Upper lobe of right lung (tissue), 1 donor: ENCODE results near the gene NCKAP5. TPM values are rescaled to one million over a fixed set of nuclear protein-coding genes. Genes with fewer than 3 reads are reported as not detected.

Experiments used
- ATAC-seq: fragments of 200-7000 bp; cut with Tn5 transposase; one replicate; pipeline ENCODE4 v1.9.1; 2020; ENCODE audit warnings: mild to moderate bottlenecking, moderate library complexity
- DNase-seq: peaks from one replicate; pipeline ENCODE4 v3.0.0-alpha.2; 2020
- H3K27ac ChIP-seq: fragments of 200-600 bp; one replicate; pipeline ENCODE4 v1.8.0; 2022
- H3K27me3 ChIP-seq: fragments of 200-600 bp; one replicate; pipeline ENCODE4 v1.8.0; 2022; ENCODE audit warnings: mild to moderate bottlenecking
- H3K36me3 ChIP-seq: fragments of 200-600 bp; one replicate; pipeline ENCODE4 v1.8.0; 2022
- H3K4me1 ChIP-seq: fragments of 200-600 bp; one replicate; pipeline ENCODE4 v1.8.0; 2022
- H3K4me3 ChIP-seq: fragments of 200-600 bp; one replicate; pipeline ENCODE4 v1.8.0; 2022; ENCODE audit warnings: mild to moderate bottlenecking
- H3K9me3 ChIP-seq: fragments of 200-600 bp; one replicate; pipeline ENCODE4 v1.8.0; 2022
- intact Hi-C: fragments of 100-400 bp; cut with DNase I; formaldehyde crosslinking; loops from one replicate; pipeline ENCODE4 v1.11.0; 2022
- total RNA-seq: library from RNA; stranded (reverse); fragmentation: NEBNext Ultra II Directional; extraction: Animal tissue kit (Norgen Biotek cat#: 25700); gene quantifications from one replicate; pipeline ENCODE4 v1.2.1, GENCODE V29; 2021
- TF ChIP-seq, protein P1 (sequence below): fragments of 200-600 bp; IDR thresholded peaks from one replicate; pipeline ENCODE4 v1.8.0; 2022; ENCODE audit warnings: antibody characterized with exemption
- donor health status: DM: no; HTN: yes; CAD: no; lungs with severe emphysema.

Gene NCKAP5
- total RNA-seq, 1 donor from 2014 or later: 40.8 TPM

DNA sequence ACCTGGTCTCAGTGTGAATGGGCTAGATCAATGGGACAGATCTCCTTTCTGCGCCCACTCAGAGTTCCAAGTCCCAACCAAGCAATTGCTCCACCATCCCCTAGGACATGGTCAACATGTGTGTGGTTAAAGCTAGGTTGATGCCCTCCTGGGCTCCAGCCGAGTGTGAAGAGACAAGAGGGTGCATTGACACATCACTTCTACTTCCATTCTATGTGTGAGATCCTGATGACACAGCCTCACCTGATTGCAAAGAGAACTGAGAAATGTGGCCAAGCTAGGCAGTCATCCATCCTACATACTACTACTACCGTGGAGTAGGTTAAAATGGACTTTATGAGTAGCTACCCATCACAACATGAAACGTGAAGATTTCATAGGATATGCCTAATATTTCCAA is 106.8 kb downstream of the NCKAP5 start:
- Histone ChIP-seq H3K27me3 (no peaks in the 10 kb centered on the region), H3K9me3 (no peaks in the 10 kb centered on the region), H3K4me1 (no peaks in the 10 kb centered on the region), H3K4me3 (no peak overlapping the region), H3K27ac (no peak overlapping the region), H3K36me3 (no peaks in the 10 kb centered on the region)
- DNase-seq (no peak), ATAC-seq (no peak)
- intact Hi-C loops: no loop called here
- TF ChIP-seq, protein P1, sequence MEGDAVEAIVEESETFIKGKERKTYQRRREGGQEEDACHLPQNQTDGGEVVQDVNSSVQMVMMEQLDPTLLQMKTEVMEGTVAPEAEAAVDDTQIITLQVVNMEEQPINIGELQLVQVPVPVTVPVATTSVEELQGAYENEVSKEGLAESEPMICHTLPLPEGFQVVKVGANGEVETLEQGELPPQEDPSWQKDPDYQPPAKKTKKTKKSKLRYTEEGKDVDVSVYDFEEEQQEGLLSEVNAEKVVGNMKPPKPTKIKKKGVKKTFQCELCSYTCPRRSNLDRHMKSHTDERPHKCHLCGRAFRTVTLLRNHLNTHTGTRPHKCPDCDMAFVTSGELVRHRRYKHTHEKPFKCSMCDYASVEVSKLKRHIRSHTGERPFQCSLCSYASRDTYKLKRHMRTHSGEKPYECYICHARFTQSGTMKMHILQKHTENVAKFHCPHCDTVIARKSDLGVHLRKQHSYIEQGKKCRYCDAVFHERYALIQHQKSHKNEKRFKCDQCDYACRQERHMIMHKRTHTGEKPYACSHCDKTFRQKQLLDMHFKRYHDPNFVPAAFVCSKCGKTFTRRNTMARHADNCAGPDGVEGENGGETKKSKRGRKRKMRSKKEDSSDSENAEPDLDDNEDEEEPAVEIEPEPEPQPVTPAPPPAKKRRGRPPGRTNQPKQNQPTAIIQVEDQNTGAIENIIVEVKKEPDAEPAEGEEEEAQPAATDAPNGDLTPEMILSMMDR: no peak

DNA sequence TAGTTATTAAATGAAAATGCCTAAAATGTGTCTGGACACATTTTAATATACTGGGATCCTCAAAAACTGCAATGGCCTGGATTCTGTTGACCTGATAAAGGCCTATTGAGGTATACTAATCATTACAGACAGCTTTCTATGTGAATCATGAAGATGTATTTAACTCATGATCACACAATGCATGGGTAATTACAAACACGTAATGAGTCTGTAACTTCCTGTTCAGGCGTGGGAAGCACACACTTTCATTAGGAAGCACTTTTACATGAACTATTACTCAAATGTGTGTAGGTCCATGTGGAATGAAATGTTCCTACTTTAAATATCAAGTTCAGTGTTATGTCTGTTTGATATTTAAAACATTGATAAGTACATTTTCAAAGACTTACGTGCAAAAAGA is 108.7 kb downstream of the NCKAP5 start:
- H3K4me1 ChIP-seq: no peaks in the 10 kb centered on the region
- H3K36me3 ChIP-seq: no peaks in the 10 kb centered on the region
- no peak for DNase-seq
- intact Hi-C loops: no loop called here
- TF ChIP-seq, protein P1: no peak
- no peak overlapping the region for H3K27ac ChIP-seq
- H3K27me3 ChIP-seq: no peaks in the 10 kb centered on the region
- ATAC-seq: no peak
- H3K4me3 ChIP-seq: no peak overlapping the region
- H3K9me3 ChIP-seq: no peaks in the 10 kb centered on the region

DNA sequence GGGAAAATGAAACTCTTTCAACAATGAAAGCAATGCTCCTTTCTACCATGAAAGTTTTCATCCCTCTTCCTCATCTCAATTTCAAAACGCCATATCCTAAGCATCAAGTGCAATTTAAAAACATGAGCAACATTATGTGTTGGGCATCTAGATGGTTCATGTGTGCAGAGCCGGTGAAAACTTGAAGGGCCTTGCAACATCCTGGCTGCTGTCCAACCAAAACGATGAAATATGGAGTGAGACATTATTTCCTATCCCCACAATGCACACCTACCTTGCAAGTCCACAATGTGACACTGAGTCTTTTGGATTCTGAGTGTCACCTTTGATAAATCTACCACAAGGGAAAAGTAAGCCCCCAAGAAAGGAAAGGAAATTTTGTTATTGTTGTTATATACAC is 110.0 kb downstream of the NCKAP5 start:
- ATAC-seq (no peak), DNase-seq (no peak)
- TF ChIP-seq, protein P1: no peak
- Histone ChIP-seq H3K9me3 (no peaks in the 10 kb centered on the region), H3K27ac (no peak overlapping the region), H3K27me3 (no peaks in the 10 kb centered on the region), H3K36me3 (no peaks in the 10 kb centered on the region), H3K4me1 (no peaks in the 10 kb centered on the region), H3K4me3 (no peak overlapping the region)
- intact Hi-C loops: no loop called here

DNA sequence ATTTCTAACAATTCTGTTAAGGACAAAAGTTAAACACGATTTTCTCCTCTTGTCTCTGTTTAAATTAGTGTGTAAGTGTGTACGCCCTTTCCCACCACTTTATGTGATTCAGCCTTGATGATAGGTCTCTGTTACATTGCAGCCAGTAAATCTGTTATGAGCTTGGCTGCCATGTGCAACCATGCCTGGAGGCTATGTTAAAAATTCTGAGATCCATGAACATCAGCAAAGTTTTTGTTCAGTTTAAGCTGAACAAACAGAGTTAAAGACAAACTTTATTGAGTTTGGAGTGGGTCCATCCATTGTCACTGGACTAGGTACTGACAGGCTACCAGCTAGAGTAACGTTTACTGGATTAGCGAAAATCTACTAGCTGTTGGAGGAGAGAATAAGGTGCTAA is 110.4 kb downstream of the NCKAP5 start:
- DNase-seq (no peak), ATAC-seq (no peak)
- Histone ChIP-seq H3K4me1 (no peaks in the 10 kb centered on the region), H3K4me3 (no peak overlapping the region), H3K36me3 (no peaks in the 10 kb centered on the region), H3K27me3 (no peaks in the 10 kb centered on the region), H3K9me3 (no peaks in the 10 kb centered on the region), H3K27ac (no peak overlapping the region)
- intact Hi-C loops: no loop called here
- TF ChIP-seq, protein P1: no peak

DNA sequence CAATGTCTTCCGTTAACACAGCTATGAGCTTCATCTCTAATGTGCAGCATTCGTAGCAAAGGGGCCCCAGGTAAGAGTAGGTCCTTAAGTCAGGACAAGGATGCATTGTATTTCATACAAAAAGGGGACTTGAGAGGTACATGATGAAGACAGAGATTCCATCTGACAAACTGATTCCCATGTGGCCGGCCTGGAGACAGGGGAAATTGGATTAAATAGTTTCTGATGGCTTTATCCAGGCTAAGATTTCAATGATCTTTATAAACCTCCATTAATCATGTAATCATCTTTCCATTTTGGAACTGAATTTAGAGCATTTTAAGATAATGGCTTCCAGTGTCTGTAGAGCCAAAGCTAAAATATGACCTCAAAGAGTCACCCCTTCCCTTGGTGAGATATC is 111.3 kb downstream of the NCKAP5 start:
- intact Hi-C loops: no loop called here
- H3K4me3 ChIP-seq: no peak overlapping the region
- H3K9me3 ChIP-seq: no peaks in the 10 kb centered on the region
- H3K36me3 ChIP-seq: no peaks in the 10 kb centered on the region
- TF ChIP-seq, protein P1: no peak
- H3K27me3 ChIP-seq: no peaks in the 10 kb centered on the region
- no peak for DNase-seq
- H3K27ac ChIP-seq: no peak overlapping the region
- ATAC-seq: no peak
- no peaks in the 10 kb centered on the region for H3K4me1 ChIP-seq

DNA sequence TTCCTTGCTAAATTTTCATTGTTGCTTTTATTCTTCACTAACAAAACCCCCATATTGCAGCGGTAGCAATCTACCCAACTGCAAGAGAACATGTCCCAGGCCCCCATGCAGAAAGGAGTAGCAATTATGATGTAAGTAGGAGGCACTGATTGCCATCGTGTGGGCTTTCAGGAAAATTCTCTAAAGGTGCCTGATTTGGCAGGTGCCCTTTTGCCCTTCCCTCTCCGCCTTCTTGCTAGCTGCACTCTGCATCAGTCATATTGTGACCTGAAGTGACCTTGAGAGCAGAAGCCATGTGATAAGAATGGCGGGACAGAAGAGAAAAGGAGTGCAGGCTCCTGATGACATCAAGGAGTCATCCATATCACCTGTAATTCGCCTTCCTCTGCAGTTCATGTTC is 112.1 kb downstream of the NCKAP5 start:
- Histone ChIP-seq H3K4me3 (no peak overlapping the region), H3K9me3 (no peaks in the 10 kb centered on the region), H3K36me3 (no peaks in the 10 kb centered on the region), H3K27me3 (no peaks in the 10 kb centered on the region), H3K4me1 (no peaks in the 10 kb centered on the region), H3K27ac (no peak overlapping the region)
- ATAC-seq (no peak), DNase-seq (no peak)
- TF ChIP-seq, protein P1: no peak
- intact Hi-C loops: no loop called here
